ENCODE data around the gene DARS2. TPM values are rescaled to one million over a fixed set of nuclear protein-coding genes. Genes with fewer than 3 reads are reported as not detected.

Gene DARS2
- total RNA-seq, 1 experiment from 2014 or later: 77.3 TPM

GRCh38 chr1:173868266-173869020, 44.0 kb downstream of the DARS2 start, which contains the start of gene ZBTB37:
TSS of gene ZBTB37 (plus strand) at chr1:173868380. CDS start at chr1:173870226, 1,846 bp downstream.
- peaks cover 38% of the 10 kb centered on the region for H4K20me1 ChIP-seq (ENCODE audit: low read length)
- ChIA-PET CTCF (no interaction called here), POLR2A (ENCODE audit: unreplicated experiment) (interaction anchor here (0.5 to 1.0 kb wide), 8 partner anchors 23 to 820 kb away, joined by 3 to 24 read pairs (median 5); no protein-coding TSS in a partner anchor)
- peaks cover 19% of the 10 kb centered on the region for H3K4me1 ChIP-seq (ENCODE audit: insufficient read depth, low read length)
- H3K79me2 ChIP-seq (ENCODE audit: low read length): peaks cover 29% of the 10 kb centered on the region
- BruUV-seq (replicated peaks): no TSS peak
- TF ChIP-seq EZH2phosphoT487 (IDR thresholded peaks at IDR 0.05; ENCODE audit: borderline replicate concordance, low read length) (no peak), EZH2 (IDR thresholded peaks at IDR 0.05; ENCODE audit: low read length, unreplicated experiment) (no peak), CTCF (conservative IDR thresholded peaks at IDR 0.05; ENCODE audit: low read depth, low read length) (no peak)
- peaks cover 29% of the 10 kb centered on the region for H3F3A ChIP-seq (ENCODE audit: low read length, unreplicated experiment)
- ATAC-seq (peak; percentile 75), DNase-seq (peak; percentile 78)
- H3K36me3 ChIP-seq (ENCODE audit: low read depth, low read length): peaks cover 42% of the 10 kb centered on the region
- peak within 1 kb of the TSS; percentile 99 for H3K4me2 ChIP-seq (ENCODE audit: low read length)
- H3K27ac ChIP-seq (ENCODE audit: low read length): peak within 1 kb of the TSS; percentile 85
- intact Hi-C loops (cut with micrococcal nuclease): loop anchor here (1.0 kb wide), 1 partner anchor 44 kb away; the partner anchor contains the start of genes CENPL and DARS2
- no peaks in the 10 kb centered on the region for H3K9me3 ChIP-seq (ENCODE audit: low read length)
- H3K9me2 ChIP-seq (replicated peaks; ENCODE audit: low read length): no peaks in the 10 kb centered on the region
- peak within 1 kb of the TSS; percentile 99 for H3K9ac ChIP-seq (ENCODE audit: low read length)
- H2AFZ ChIP-seq (ENCODE audit: low read length): peak within 1 kb of the TSS; percentile 84
- no peaks in the 10 kb centered on the region for H3K27me3 ChIP-seq (ENCODE audit: low read length)
- peak within 1 kb of the TSS; percentile 100 for H3K4me3 ChIP-seq (ENCODE audit: low read length)

- TF ChIP-seq EZH2phosphoT487 (IDR thresholded peaks at IDR 0.05; ENCODE audit: borderline replicate concordance, low read length) (no peak), CTCF (conservative IDR thresholded peaks at IDR 0.05; ENCODE audit: low read depth, low read length) (no peak), EZH2 (IDR thresholded peaks at IDR 0.05; ENCODE audit: low read length, unreplicated experiment) (no peak)
- peak overlapping the region; percentile 97 for H3K4me2 ChIP-seq (ENCODE audit: low read length)
- CTCF ChIA-PET: no interaction called here
- peak overlapping the region; percentile 85 for H3K27ac ChIP-seq (ENCODE audit: low read length)
- no peaks in the 10 kb centered on the region for H3K9me2 ChIP-seq (replicated peaks; ENCODE audit: low read length)
- peak overlapping the region; percentile 99 for H3K9ac ChIP-seq (ENCODE audit: low read length)
- ATAC-seq (no peak; the same call in 1 of the 2 replicates), DNase-seq (no peak)
- H3K9me3 ChIP-seq (ENCODE audit: low read length): no peaks in the 10 kb centered on the region
- H3F3A ChIP-seq (ENCODE audit: low read length, unreplicated experiment): peaks cover 24% of the 10 kb centered on the region
- peaks cover 33% of the 10 kb centered on the region for H4K20me1 ChIP-seq (ENCODE audit: low read length)
- peaks cover 29% of the 10 kb centered on the region for H3K79me2 ChIP-seq (ENCODE audit: low read length)
- peaks cover 19% of the 10 kb centered on the region for H3K4me1 ChIP-seq (ENCODE audit: insufficient read depth, low read length)
- no peaks in the 10 kb centered on the region for H3K27me3 ChIP-seq (ENCODE audit: low read length)
- H3K4me3 ChIP-seq (ENCODE audit: low read length): peak overlapping the region; percentile 100
- TSS peak; percentile 62 for BruUV-seq (replicated peaks)
- H2AFZ ChIP-seq (ENCODE audit: low read length): peak overlapping the region; percentile 84
- H3K36me3 ChIP-seq (ENCODE audit: low read depth, low read length): peaks cover 36% of the 10 kb centered on the region
- POLR2A ChIA-PET (ENCODE audit: unreplicated experiment): no interaction called here
- intact Hi-C loops (cut with micrococcal nuclease): no loop called here
Measured at GRCh38 chr1:173869021-173869359, 44.5 kb downstream of the DARS2 start.
